COLO829 (cell line): Measurements from ENCODE around the gene TIMM10.

Experiments
- DNase-seq: peaks from one replicate; pipeline ENCODE4 v3.0.0; 2012; ENCODE audit warnings: low spot score

Gene TIMM10, protein sequence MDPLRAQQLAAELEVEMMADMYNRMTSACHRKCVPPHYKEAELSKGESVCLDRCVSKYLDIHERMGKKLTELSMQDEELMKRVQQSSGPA

DNA sequence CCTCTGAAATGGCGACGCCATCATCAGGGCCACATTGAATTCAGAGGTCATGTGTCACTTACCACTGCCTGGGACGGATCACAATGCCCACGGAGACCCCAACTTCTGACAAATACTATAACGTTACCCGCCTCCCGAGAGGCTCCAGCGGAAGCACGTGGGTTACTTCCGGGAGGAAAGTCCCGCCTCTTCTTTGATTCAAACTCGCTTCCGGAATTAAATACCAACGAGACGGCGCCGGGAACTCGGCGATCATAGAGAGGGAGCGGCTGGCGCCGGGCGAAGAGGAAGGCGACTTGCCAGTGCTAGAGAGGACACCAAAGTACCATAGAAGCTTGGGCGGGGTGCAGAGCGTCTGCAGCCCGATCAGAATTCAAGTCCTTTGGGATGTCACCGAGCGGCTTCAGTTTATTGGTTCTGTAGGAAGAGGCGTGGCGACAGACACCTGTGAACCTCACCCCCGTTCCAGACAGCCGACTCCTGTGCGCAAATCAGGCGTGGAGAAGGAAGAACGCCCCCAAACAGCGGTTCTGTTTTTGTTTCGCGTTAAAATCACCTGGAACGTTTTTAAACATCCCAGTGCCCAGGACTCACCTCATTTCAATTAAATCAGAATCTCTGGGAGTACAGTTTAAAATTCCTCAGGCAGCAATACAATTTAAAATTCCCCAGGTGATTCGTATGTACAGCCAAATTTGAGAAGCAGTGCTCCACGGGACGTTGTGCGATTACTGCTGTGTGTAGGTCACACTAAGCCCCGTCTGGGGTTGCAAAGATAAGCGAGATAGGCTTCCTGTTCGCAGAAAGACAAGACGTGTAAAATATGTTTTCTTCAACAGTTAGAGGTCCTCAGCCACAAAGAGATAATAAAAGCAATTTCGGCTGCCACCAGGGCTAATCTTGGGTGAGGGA is at the start of gene TIMM10:
TSS of gene TIMM10 (minus strand) at position 159 of the 912 bp plus-strand sequence. CDS start 565 bp downstream, outside the sequence.
- peak; percentile 91 for DNase-seq

DNA sequence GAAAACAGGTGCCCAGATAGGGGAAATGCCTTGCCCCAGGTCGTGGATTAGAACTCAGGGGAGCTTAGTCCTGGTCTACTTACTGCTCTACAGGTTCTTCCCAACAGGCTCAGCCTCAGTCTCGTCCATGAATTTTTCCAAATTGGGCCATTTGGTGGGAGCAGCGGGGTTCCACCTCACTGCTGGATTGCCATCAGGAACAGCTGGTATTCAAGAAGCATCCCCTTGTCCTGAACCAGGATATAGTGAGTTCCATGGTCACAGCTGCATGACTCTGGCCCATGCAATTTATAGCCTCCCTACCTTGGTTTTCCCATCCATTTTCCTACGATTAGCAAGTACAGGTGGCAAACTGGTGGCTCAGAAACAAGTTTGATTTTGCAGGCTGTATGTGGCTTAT is 43.5 kb upstream of the TIMM10 start:
- no peak for DNase-seq

DNA sequence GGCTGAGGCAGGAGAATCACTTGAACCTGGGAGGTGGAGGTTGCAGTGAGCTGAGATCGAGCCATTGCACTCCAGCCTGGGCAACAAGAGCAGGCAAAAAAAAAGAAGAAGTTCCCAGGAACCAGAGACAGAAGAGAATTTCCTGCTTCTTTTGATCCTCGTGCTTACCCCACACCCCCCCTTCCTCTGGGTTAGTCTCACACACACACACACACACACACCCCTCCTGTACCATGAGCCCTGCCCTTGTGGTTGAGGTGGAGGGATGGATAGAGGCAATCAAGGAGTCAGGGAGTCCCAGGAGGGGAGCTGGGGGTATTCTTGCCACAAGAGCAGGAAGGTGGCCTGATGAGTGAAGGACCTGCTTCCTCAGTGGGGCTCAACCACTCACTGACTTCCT is 41.1 kb upstream of the TIMM10 start:
- no peak for DNase-seq

DNA sequence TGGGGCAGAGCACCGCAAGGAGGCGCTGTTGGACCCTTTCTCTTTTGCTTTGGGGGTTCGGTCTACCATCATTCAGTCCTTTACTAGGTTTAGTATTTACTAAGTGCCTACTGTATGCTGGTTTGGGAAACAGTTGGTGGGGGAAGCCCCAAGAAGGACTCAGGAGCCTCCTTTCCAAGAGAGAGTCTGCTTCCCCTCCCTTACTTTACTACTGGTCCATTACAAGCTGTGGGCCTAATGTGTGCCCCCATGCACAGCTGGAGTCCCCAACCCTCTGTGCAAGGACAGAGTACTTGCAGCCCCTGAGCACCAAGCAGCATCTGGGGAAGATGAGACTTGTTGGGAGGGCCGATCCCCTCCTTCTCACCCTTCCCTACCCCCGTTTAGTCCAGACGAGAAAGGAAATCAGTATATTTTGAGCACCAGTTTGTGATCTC is 37.8 kb upstream of the TIMM10 start:
- peak; percentile 84 for DNase-seq

DNA sequence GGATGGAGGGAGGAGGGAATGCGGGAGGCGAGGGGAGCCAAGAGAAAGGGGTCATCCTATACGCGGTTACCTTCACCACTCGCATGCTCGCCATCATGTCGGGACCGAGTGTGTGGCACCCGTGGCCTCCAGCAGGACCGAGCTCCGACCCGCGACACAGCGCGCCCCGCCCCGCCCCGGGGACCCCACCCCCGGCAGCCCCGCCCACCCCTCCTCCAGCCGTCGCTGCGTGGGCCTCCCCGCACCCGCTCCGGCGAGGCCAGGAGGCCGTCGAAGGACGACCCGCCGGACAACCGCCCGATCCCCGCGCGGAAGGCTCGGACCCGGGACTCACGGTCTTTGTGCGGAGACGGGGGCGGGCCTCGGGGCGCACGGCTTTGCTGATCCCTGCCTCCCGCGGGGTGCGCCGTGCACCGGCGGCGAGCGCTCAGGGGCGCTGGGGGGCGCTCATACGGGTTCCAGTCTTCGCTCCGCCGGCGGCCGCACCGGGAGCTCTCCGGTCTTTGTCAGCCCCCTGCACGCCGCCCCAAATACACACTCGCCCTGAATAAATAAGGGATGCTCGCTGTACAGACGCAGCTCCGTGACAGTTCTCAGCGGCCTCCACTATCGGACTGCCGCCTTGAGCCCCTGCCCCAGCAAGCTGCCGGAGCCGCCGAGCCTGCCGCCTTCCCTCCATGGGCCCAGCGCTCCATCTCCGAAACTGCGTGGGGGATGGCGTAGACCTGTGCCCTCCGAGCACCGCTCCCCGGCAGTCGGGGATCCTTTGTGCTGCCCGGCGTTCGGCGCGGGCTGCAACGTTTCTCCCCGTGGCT is 37.2 kb upstream of the TIMM10 start, which contains the start of gene UBE2L6:
TSS of gene UBE2L6 (minus strand) at position 158 of the 815 bp plus-strand sequence. CDS start at position 97, 61 bp downstream.
- DNase-seq: no peak

DNA sequence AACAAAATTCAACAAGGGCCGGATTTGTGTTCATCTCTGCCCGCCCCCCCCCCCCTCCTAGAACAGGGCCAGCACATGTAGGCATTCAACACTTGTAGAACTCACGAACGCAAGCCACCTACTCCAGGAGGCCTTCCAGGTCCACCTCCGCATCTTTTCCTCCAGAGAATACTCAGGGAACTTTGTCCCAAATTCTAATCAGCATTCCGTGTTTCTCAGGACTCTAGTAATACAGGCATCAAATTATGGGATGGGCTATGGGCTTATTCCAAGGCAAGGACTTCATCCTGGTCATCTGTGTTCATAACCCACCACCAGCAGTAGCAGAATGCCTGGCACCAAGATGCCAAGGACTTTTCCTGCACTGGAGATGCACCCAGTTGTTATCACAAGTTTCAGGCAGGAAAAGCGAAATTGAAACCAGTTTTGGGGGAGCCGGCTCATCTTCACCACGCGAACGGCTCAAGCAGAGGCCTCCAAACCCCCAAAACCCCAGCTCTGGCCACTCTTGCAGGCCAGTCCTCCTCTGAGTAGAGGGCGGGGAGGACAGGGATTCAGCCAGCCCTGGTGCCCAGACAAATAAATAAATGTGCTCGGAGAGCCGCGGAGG is 36.5 kb upstream of the TIMM10 start:
- no peak for DNase-seq

DNA sequence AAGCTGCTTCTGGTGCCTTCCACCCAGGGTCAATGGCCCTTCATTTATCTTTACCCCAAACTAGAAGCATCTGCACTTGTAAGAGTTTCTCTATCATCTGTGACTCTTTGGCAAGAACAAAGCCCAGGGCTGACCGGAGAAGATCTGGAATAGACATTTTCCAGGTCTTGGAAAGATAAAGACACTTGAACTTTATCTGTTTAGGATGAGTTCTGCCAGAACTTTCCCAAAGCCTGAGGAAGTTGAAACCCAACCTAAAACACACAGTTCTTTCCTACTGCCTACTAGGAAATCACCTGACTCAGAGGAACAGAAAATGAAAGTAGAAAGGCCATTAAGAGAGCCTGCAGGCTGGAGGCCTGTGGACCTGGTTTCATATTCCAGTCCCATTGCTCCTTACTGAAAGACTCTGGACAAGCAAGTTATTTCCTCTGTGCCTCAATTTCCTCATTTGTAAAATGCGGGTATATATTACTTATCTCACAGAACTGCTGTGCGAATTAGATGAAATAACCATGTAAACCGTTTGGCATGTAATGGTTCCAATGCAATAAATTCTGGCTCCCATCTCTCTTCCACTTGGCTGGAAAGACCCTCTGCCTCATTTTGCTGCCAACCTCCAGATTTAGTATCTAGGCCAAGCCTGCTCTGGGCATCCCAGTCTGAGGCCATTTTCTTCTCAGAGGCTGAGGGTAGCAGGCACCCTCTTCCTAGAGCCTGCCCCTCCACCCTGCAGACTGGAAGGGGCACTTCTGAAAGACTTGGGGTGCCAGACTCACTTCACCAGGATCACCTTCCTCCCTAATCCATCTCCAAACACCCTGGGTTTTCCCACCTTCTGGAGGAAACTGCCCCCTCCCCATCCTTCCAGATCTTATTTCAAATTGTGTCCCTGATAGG is 35.7 kb upstream of the TIMM10 start:
- no peak for DNase-seq

DNA sequence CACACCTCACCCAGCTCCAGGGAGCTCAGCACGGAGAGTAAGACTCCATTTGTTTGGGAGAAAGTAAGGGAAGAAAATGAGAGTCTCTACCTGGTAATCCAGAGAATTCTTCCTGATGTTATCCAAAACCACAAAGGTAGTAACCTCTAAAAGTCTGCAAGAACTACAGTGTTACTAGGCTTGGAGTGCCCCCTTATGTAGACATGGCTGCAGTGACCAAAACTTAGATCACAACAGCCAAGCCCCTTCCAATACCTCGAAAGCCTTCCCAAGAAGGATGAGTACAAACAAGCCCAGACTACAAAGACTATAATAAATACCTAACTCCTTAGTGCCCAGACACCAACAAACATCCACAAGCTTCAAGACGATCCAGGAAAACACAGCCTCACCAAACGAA is 32.0 kb upstream of the TIMM10 start:
- DNase-seq: no peak

DNA sequence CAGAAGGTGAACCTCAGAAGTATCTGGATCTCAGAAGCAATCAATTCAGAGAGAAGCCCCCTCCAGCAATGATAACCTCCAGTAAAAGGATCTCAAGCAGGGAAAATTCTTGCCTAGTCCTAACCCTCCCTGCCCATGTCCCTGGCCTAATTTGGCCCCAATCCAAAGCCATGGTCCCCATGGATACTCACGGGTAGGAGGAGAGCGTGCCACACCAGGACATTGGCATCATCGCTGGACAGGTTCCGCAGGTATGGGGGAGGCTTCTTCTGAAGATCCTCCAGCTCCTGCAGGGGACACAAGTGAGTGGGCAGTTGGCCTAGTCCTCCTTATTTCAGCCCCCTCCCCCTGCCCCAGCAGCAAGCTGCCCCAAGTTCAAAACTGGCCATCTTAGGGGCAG is 29.6 kb upstream of the TIMM10 start:
- DNase-seq: no peak

DNA sequence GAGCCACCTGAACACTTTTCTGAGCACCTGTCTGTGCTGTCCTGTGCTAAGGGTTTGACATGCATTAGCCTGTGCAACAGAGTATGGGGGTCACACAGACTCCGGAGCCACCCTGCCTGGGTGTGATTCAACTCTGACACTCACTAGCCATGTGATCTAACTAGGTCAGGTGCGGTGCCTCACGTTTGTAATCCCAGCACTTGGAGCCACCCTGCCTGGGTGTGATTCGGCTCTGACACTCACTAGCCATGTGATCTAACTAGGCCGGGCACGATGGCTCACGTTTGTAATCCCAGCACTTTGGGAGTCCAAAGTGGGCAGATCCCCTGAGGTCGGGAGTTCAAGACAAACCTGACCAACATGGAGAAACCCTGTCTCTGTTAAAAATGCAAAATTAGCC is 25.5 kb upstream of the TIMM10 start:
- DNase-seq: no peak

DNA sequence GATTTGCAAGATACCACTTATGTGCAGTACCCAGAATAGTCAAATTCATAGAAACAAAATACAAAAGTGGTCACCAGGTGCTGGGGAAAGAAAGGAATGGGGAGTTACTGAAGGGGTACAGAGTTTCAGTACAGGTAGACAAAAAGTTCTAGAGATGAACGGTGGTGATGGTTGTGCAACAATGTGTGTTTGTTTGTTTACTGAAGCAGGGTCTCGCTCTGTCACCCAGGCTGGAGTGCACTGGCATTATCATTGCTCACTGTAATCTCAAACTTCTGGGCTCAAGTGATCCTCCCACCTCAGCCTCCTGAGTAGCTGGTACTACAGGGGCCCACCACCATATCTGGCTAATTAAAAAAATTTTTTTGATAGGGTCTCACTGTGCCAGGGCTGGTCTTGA is 24.8 kb upstream of the TIMM10 start:
- no peak for DNase-seq

DNA sequence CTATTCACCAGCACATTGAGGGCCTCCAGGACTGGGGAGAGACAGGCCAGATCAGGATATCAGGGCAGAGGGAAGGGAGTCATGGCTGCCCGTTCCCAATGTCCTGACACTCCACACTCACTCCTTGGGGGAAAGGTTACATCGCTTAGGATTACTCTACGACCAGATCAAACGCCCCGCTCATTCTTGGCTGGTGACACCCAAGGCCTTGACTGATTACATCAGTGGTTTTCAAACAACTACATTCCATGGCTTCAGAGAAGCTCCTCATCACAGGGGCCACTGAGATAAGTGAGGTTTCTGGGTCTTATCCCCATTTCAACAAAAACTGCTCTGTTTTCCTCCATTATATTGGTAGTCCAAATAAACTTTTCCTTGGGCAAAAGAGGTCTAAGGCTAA is 21.9 kb upstream of the TIMM10 start:
- DNase-seq: no peak

DNA sequence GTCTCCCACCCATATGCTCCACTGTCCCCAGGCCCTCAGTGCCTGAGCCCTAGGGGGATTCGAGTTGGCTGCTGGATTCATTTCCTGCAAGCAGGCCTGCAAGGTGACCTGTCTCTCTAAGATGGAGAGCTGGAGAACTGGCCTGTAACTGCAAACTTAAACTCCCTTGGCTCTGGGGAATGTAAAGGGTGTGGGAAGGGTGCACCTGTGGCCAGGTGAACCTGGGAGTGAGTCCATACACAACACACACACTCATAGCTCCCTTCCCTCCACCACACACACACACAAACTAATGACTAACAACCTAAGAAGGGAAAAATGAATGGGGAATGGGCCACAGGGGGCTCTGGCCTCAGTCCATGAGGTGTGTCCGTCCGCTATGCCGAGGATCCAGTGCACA is 21.4 kb upstream of the TIMM10 start:
- DNase-seq: no peak

DNA sequence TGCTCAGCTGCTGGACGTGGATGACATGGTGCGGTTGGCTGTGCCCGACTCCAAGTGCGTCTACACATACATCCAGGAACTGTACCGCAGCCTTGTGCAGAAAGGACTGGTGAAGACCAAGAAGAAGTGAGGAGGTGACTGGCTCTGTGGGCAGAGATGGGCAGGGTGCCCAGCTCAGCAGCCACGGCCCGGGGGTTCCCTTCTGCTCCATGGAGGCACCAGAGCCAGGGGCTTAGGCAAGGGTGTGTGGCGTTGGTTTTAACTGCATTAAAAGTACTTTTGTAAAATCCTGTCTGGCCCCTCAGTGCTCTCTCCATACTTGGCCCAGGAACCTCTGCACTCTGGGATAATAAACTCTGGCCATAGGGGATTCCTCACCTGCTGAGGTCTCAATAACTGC is 19.4 kb upstream of the TIMM10 start:
- DNase-seq: no peak

DNA sequence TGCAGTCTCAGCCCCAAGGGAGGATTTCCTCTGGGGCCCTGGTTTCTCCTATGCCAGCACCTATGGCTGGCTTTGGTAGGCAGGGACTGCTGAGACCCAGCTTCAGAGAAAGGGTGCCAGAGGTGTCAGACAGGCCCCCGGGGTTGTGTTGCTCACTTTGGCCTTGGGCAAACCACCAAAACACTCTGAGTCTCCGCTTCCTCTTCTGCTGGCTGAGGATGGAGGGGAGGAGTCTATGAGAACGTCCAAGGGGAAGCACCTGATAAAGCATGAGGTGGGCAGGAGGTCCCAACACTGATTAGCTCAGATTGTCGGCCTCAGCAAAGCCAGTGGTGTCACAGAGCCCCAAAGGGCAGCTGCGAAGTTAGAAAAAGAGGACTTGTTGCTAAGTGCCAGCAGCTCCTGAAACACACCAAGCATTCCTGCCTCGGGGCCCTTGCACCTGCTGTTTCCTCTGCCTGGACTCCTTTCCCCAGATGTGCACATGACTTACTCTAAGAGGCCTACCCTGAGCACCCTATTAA is 17.4 kb upstream of the TIMM10 start:
- no peak for DNase-seq

DNA sequence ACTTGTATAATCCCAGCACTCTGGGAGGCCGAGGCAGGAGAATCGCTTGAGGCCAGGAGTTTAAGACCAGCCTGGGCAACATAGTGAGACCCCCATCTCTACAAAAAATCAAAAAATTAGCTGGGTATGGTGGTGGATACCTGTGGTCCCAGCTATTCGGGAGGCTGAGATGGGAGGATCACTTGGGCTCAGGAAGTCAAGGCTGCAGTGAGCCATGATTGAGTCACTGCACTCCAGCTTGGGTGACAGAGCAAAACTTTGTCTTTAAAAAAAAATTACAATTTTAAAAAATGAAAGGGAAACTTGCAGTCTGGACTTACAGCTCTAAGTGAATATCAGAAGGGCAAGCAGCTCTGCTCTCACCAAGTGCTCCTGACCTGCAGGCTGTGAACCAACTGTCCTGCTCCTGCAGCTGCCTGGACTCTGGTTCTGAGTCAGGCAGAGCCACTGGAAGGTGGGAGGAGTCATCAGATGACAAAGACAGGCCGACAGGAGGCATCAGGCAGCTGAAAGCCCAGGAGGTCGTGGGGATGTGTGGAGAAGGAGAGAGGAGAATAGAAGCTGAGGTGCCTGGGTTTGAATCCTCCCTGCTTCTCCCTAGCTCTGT is 16.4 kb upstream of the TIMM10 start:
- DNase-seq: no peak

DNA sequence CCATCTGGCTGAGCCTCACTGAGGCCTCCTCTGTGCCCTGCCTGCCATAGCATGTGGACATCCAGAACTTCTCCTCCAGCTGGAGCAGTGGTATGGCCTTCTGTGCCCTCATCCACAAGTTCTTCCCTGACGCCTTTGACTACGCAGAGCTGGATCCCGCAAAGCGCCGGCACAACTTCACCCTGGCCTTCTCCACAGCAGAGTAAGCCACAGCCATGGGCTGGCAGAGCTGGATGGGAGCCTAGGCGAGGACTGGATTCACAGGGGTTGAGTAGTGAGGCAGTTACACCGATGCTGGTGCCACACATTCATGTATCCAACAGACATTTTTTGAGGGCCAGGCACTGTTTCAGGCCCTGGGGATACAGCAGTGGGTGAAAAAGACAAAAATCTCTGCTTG is 15.9 kb upstream of the TIMM10 start:
- DNase-seq: no peak

DNA sequence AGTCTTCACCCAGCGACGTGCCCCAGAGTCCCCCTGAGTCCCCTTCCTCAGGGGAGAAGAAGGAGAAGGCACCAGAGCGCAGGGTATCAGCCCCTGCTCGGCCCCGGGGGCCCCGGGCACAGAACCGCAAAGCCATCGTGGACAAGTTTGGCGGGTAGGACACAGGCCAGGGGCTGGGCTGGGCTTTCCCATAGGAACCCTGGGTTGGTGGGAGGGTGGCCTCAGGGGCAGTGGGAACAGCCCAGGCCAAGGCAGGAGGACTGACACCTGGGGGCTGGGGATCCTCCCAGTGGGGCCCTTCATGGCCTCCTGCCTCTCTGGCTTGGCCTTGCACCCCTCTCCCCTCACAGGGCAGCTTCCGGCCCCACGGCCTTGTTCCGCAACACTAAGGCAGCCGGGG is 15.3 kb upstream of the TIMM10 start:
- no peak for DNase-seq

DNA sequence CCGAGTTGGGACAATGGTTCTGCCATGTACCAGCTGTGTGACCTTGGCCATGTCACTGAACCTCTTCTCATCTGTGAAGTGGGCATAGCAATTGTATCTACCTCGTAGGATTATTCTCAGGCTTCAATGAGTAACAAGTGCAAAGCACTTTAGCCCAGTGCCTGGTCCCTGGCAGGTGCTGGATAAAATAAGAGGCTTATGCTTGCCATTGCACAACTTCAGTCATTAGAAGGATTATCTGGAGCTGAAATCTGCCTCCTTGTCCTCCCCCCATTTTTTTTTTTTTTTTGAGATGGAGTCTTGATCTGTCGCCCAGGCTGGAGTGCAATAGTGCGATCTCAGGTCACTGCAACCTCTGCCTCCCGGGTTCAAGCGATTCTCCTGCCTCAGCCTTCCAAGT is 14.0 kb upstream of the TIMM10 start:
- no peak for DNase-seq

DNA sequence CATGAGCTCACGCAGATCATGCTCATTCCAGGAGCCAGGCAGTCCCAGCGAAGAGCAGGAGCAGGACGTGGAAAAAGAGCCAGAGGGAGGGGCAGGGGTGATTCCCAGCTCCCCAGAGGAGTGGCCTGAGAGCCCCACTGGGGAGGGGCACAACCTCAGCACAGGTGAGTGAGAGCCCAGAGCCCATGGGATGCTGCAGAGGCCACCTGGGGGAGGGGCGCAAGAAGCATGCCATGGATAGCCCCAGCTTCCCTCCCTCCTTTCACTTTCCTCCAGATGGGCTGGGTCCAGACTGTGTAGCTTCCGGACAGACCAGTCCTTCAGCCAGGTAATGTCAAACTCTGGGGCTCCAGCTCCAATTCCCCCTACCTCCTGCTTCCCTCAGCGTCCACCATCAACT is 13.0 kb upstream of the TIMM10 start:
- no peak for DNase-seq

DNA sequence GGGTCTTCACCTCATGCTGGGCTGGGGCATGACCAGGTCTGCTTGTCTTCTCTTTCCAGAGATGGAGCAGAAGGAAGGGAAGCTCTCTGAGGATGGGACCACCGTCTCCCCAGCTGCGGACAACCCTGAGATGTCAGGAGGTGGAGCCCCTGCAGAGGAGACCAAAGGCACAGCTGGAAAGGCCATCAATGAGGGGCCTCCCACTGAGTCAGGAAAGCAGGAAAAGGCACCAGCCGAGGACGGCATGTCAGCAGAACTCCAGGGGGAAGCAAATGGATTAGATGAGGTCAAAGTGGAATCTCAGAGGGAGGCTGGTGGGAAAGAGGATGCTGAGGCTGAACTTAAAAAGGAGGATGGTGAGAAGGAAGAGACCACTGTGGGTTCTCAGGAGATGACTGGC is 12.0 kb upstream of the TIMM10 start:
- no peak for DNase-seq
